Loucy (cell line): ENCODE results near the gene UAP1L1.

Experiments
- H2AFZ ChIP-seq: fragments of 200-600 bp; sonication (generic); 2 replicates; pipeline ENCODE4 v1.6.0; 2016; ENCODE audit warnings: antibody characterized with exemption, mild to moderate bottlenecking, low read length, moderate library complexity
- H3F3A ChIP-seq: fragments of 200-600 bp; 2 replicates; pipeline ENCODE4 v1.6.0; 2016; ENCODE audit warnings: antibody characterized with exemption, low read depth, mild to moderate bottlenecking
- H3K27me3 ChIP-seq: fragments of 200-600 bp; sonication (generic); 2 replicates; pipeline ENCODE4 v1.6.1; 2014; ENCODE audit warnings: low read length, mild to moderate bottlenecking; ENCODE audit not compliant: insufficient read depth, poor library complexity, severe bottlenecking
- H3K36me3 ChIP-seq: fragments of 200-600 bp; sonication (generic); 2 replicates; pipeline ENCODE4 v1.6.1; 2016; ENCODE audit warnings: low read length; ENCODE audit not compliant: insufficient read depth
- H3K4me1 ChIP-seq: fragments of 200-600 bp; sonication (generic); 2 replicates; pipeline ENCODE4 v1.5.1; 2014; ENCODE audit warnings: low read length, mild to moderate bottlenecking; ENCODE audit not compliant: insufficient read depth, poor library complexity, severe bottlenecking
- H3K4me2 ChIP-seq: fragments of 200-600 bp; sonication (generic); 2 replicates; pipeline ENCODE4 v1.6.0; 2014; ENCODE audit warnings: antibody characterized with exemption, low read length, low read depth, mild to moderate bottlenecking; ENCODE audit not compliant: poor library complexity, severe bottlenecking
- H3K4me3 ChIP-seq: fragments of 200-600 bp; sonication (generic); 2 replicates; pipeline ENCODE4 v1.5.1; 2014; ENCODE audit warnings: low read length, mild to moderate bottlenecking, mixed read lengths; ENCODE audit not compliant: poor library complexity, severe bottlenecking
- H3K79me2 ChIP-seq: fragments of 200-600 bp; sonication (generic); 2 replicates; pipeline ENCODE4 v1.6.1; 2014; ENCODE audit warnings: low read length; ENCODE audit not compliant: insufficient read depth
- H3K9ac ChIP-seq: fragments of 200-600 bp; sonication (generic); 2 replicates; pipeline ENCODE4 v1.6.0; 2014; ENCODE audit warnings: mild to moderate bottlenecking, low read depth, low read length, moderate library complexity; ENCODE audit not compliant: poor library complexity, severe bottlenecking
- H3K9me2 ChIP-seq: fragments of 200-600 bp; sonication (generic); replicated peaks from 2 replicates; pipeline ENCODE4 v1.6.1; 2016; ENCODE audit warnings: low read depth, low read length, mixed read lengths
- H3K9me3 ChIP-seq: fragments of 200-600 bp; sonication (generic); 2 replicates; pipeline ENCODE4 v1.6.1; 2014; ENCODE audit warnings: mild to moderate bottlenecking, antibody characterized with exemption, low read length, low read depth; ENCODE audit not compliant: insufficient read depth
- H4K20me1 ChIP-seq: fragments of 200-600 bp; sonication (generic); 2 replicates; pipeline ENCODE4 v1.6.0; 2014; ENCODE audit warnings: antibody characterized with exemption, low read length, mild to moderate bottlenecking; ENCODE audit not compliant: insufficient read depth, poor library complexity, severe bottlenecking
- CTCF ChIP-seq: fragments of 200-600 bp; sonication (generic); conservative IDR thresholded peaks from 2 replicates; pipeline ENCODE4 v1.5.1; 2014; ENCODE audit warnings: mild to moderate bottlenecking, antibody characterized with exemption, low read length
- EZH2phosphoT487 ChIP-seq: fragments of 200-600 bp; IDR thresholded peaks from 2 replicates; pipeline ENCODE4 v1.6.1; 2018; ENCODE audit warnings: antibody characterized with exemption, mild to moderate bottlenecking, moderate library complexity, borderline replicate concordance

UAP1L1 gene

DNA sequence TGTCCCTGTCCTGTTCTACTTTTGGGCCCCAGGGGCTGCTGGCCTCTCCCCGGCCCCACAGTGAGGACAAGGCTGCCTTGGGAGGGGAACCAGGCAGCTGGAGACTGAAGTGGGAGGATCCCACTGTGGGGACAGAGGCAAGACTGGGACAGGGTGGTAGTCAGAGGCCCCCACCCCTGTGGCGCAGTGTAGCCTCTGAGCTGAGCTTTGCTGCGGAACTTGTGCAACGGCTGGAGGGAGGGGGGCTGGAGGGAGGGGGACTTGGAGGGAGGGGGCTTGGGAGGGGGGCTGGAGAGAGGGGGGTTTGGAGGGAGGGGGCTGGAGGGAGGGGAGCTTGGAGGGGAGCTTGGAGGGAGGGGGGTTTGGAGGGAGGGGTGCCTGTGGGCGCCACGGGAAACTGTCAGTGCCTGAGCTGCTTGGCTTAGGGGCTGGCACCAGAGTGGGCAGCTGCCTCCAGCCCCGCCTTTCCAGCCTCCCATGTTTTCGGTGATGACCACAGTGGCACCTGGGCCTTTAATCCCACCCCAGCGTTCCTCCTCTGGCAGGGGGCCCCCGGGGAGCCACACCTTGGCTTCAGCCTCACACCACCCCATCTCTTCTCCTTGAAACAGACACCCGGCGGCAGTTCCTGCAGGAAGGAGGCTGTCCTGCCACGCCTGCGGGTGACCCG lies 43.1 kb upstream of the UAP1L1 start:
- H3F3A ChIP-seq = peaks cover 12% of the 10 kb centered on the region; the same call in 1 of the 2 replicates
- no peaks in the 10 kb centered on the region for H4K20me1 ChIP-seq
- peaks cover 44% of the 10 kb centered on the region for H3K4me1 ChIP-seq
- peak overlapping the region; percentile 92 for H3K9ac ChIP-seq
- H3K9me3 ChIP-seq = no peaks in the 10 kb centered on the region
- H3K4me3 ChIP-seq = peak overlapping the region; percentile 81
- H3K9me2 ChIP-seq = no peaks in the 10 kb centered on the region
- no peaks in the 10 kb centered on the region for H3K79me2 ChIP-seq
- H3K4me2 ChIP-seq = peak overlapping the region; percentile 95
- no peaks in the 10 kb centered on the region for H3K36me3 ChIP-seq
- H2AFZ ChIP-seq = 0 out of 2 replicates have a peak overlapping the region, but pooled peaks have one; percentile 27
- TF ChIP-seq EZH2phosphoT487 (no peak), CTCF (no peak)
- no peaks in the 10 kb centered on the region for H3K27me3 ChIP-seq

DNA sequence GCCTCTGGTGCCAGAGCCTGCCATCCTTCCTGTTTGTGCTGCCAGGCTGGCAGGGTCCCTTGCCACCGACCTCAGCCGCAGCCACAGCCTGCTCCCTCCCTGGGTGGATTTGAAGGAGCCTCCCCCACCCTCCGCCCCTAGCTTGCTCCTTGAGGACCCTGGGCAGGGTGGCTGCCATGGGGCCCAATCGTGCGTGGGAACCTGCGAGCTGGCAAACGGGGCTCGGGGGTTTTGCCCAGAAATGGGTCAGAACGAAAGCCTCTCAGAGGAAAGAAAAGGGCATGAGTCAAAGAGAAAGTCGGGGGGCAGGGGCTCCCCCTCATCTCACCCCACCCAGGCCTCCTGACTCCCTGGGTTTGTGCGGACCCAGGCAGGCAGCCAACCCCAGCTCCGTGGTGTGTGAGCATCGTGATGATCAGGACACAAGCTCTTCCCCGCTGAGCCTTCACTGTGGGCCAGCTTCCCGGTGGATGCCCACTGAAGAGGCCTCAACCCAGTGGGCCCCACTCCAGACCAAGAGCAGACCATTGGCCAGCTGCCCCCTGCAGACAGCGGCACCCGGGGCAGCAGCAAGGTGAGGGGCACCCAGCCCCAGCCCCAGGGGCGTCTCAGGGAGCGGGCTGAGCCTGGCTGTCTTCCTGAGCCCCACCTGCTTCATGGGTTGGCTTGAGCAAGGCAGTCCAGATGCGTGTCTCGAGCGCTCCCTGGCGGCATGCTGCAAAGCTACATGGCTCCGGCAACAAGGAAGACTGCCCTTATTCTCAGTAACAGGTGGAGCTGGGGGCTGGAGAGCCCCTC lies 42.4 kb upstream of the UAP1L1 start:
- H3K27me3 ChIP-seq = no peaks in the 10 kb centered on the region
- H3K36me3 ChIP-seq = no peaks in the 10 kb centered on the region
- no peaks in the 10 kb centered on the region for H3K9me3 ChIP-seq
- peak overlapping the region; percentile 95 for H3K4me2 ChIP-seq
- peaks cover 38% of the 10 kb centered on the region for H3K4me1 ChIP-seq
- H3K79me2 ChIP-seq = no peaks in the 10 kb centered on the region
- peak; percentile 86 for TF ChIP-seq CTCF
- no peak for TF ChIP-seq EZH2phosphoT487
- H4K20me1 ChIP-seq = no peaks in the 10 kb centered on the region
- peak overlapping the region; percentile 71 for H3K4me3 ChIP-seq
- peak overlapping the region; percentile 80 for H3K9ac ChIP-seq
- no peaks in the 10 kb centered on the region for H3K9me2 ChIP-seq
- peak overlapping the region; percentile 27; the same call in 1 of the 2 replicates for H2AFZ ChIP-seq
- peaks cover 8% of the 10 kb centered on the region; the same call in 1 of the 2 replicates for H3F3A ChIP-seq

GRCh38 chr9:137035507-137035834 lies 41.8 kb upstream of the UAP1L1 start:
- H4K20me1 ChIP-seq = no peaks in the 10 kb centered on the region
- H3K4me1 ChIP-seq = peaks cover 33% of the 10 kb centered on the region
- no peak overlapping the region for H2AFZ ChIP-seq
- H3K4me3 ChIP-seq = peak overlapping the region; percentile 71
- H3F3A ChIP-seq = peaks cover 8% of the 10 kb centered on the region; the same call in 1 of the 2 replicates
- H3K9me2 ChIP-seq = no peaks in the 10 kb centered on the region
- peak overlapping the region; percentile 95 for H3K4me2 ChIP-seq
- H3K79me2 ChIP-seq = no peaks in the 10 kb centered on the region
- H3K9me3 ChIP-seq = no peaks in the 10 kb centered on the region
- peak overlapping the region; percentile 80 for H3K9ac ChIP-seq
- H3K27me3 ChIP-seq = no peaks in the 10 kb centered on the region
- H3K36me3 ChIP-seq = no peaks in the 10 kb centered on the region
- TF ChIP-seq EZH2phosphoT487 (no peak), CTCF (no peak; the same call in 1 of the 2 replicates)
